ENCODE data around the gene ADCY3. TPM values are rescaled to one million over a fixed set of nuclear protein-coding genes. Genes with fewer than 3 reads are reported as not detected.
A peak's percentile ranks its signal among the peaks of the same experiment; 100 is the strongest.

ADCY3 gene
- total and polyA plus RNA-seq, 2 of the 13 experiments (the other 11 are each of a cell fraction or from before 2014, with no cell fraction given): 0.11 to 0.61 TPM

DNA sequence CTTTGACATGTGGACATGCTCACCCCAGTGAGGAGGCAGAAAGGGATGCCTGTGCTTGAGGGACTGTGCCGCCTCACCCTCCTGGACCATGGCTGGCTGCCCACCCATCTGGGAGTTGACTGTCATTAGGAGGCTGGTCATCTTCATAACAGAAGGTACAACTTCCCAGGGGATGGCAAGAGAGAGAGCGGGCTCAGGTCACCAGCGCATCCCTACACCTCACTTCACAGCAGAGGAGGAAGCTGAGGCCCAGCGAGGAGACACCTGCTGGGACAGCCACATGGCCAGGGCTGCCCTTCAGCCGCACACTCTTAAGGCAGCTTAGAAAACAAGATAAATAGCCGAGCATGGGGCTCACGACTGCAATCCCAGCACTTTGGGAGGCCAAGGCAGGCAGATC lies 59.4 kb downstream of the ADCY3 start (continued):
- TF ChIP-seq ZNF503 (CRISPR knock-in tag; IDR thresholded peaks at IDR 0.05) (no peak), ZBTB39 (CRISPR knock-in tag; IDR thresholded peaks at IDR 0.05) (no peak), ZFP82 (CRISPR knock-in tag; IDR thresholded peaks at IDR 0.05; ENCODE audit: borderline replicate concordance) (no peak), ZNF724P (CRISPR knock-in tag; IDR thresholded peaks at IDR 0.05; ENCODE audit: borderline replicate concordance) (no peak), ZC3H13 (CRISPR knock-in tag; IDR thresholded peaks at IDR 0.05) (no peak), PAWR (CRISPR knock-in tag; IDR thresholded peaks at IDR 0.05; ENCODE audit: borderline replicate concordance) (no peak), ZNF567 (CRISPR knock-in tag; IDR thresholded peaks at IDR 0.05; ENCODE audit: borderline replicate concordance) (no peak), ZFP36L2 (CRISPR knock-in tag; IDR thresholded peaks at IDR 0.05) (no peak), TCF7L2 (IDR thresholded peaks at IDR 0.05; ENCODE audit: low read depth, low read length) (no peak)

DNA sequence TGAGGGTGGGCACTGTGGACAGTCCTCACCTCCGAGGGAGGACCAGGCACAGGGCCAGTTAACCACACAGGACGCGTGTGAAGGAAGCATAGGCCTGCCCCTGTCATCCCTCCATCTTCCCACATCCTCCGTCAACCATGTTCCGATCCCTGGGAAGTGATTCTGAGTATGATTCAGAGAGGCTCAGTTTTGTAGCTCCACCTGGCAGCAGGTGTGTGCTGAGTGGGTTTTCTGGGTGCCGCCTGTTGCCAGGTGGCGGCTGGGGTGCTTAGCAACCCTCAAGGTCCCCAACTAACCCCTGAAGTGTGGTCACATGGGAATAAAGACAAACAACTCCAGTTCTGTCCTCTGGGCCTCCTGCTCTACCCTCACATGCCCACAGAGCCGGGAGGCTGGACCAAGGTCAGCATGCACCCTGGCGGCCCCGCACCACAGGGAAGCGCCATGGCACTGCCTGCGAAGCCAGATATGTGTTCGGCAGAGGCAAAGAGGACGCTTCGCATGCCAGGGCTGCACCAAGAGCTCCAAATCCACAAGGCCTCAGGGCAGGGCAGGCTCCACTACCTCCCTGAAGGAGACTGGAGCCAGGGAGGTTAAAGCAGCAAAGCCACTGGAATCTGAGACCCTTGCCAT lies 60.0 kb downstream of the ADCY3 start:
- peaks cover 0 to 6% of the 10 kb centered on the region in 2 experiments; a peak in 1 of 5 replicates for H3K27me3 ChIP-seq (ENCODE audit: control insufficient read depth in 1 of 2, insufficient read depth in 2 of 2, low read length in 2 of 2)
- WGBS (ENCODE audit: low lambda C conversion rate): 45% methylated on average over 11 of the region's 15 CpGs
- no peaks in the 10 kb centered on the region for H3K9me3 ChIP-seq (ENCODE audit: low read length)
- H4K20me1 ChIP-seq (ENCODE audit: insufficient read depth, low read length): no peaks in the 10 kb centered on the region
- in situ Hi-C loops (cut with HindIII; ENCODE audit: extremely low pct_ligation_motif_present, low pct_unique_long_range_greater_than_20kb): no loop called here
- intact Hi-C loops (cut with micrococcal nuclease; ENCODE audit: unreplicated experiment): no loop called here
- no peak overlapping the region for H3K4me2 ChIP-seq (ENCODE audit: low read depth, low read length)
- no peak overlapping the region for H3K9ac ChIP-seq (ENCODE audit: insufficient read depth, low read depth, low read length)
- no peak for FAIRE-seq
- DNase-seq (ENCODE audit: low spot score): no peak
- no peak overlapping the region for H3K27ac ChIP-seq (ENCODE audit: extremely low read length, insufficient read depth, low read length)
- BruUV-seq (replicated peaks): no TSS peak
- no peaks in the 10 kb centered on the region for H3K79me2 ChIP-seq (ENCODE audit: insufficient read depth, low read length)
- POLR2A ChIA-PET: no interaction called here
- no peak overlapping the region for H2AFZ ChIP-seq (ENCODE audit: low read length)
- TF ChIP-seq KLF11 (CRISPR knock-in tag; IDR thresholded peaks at IDR 0.05): no peak
- H3K4me3 ChIP-seq (replicated peaks in 1 of 3; ENCODE audit: insufficient read depth in 1 of 3, low read depth in 2 of 3, low read length in 3 of 3): no peak overlapping the region
- H3K36me3 ChIP-seq (replicated peaks in 1 of 2; ENCODE audit: control insufficient read depth in 1 of 2, insufficient read depth in 2 of 2, low read length in 2 of 2): no peaks in the 10 kb centered on the region
- CTCF ChIA-PET (ENCODE audit: low intra/inter-chr PET ratio, low total read pairs): no interaction called here
- H3K4me1 ChIP-seq (ENCODE audit: insufficient read depth, low read length): no peaks in the 10 kb centered on the region
- peak; percentile 27 for ATAC-seq

Data from HepG2 (cell line).